Dermis microvascular lymphatic vessel endothelial cell (primary cell): ENCODE measurements around the gene ASXL3. TPM values are rescaled to one million over a fixed set of nuclear protein-coding genes. Genes with fewer than 3 reads are reported as not detected.

ENCODE experiments used
- DNase-seq, 2 donors: peaks; one replicate each; pipeline versions ENCODE4 v3.0.0 to v3.0.0-alpha.2; 2010; ENCODE audit warnings: low read depth in 2 of 2
- total RNA-seq: library from RNA; depleted of rRNA; stranded (reverse); fragments of >200 nt; gene quantifications from 2 replicates; pipeline ENCODE4 v1.2.1, GENCODE V29; 2014

The ASXL3 gene
- 0.13 and 0.76 TPM in 2 replicates for total RNA-seq

DNA sequence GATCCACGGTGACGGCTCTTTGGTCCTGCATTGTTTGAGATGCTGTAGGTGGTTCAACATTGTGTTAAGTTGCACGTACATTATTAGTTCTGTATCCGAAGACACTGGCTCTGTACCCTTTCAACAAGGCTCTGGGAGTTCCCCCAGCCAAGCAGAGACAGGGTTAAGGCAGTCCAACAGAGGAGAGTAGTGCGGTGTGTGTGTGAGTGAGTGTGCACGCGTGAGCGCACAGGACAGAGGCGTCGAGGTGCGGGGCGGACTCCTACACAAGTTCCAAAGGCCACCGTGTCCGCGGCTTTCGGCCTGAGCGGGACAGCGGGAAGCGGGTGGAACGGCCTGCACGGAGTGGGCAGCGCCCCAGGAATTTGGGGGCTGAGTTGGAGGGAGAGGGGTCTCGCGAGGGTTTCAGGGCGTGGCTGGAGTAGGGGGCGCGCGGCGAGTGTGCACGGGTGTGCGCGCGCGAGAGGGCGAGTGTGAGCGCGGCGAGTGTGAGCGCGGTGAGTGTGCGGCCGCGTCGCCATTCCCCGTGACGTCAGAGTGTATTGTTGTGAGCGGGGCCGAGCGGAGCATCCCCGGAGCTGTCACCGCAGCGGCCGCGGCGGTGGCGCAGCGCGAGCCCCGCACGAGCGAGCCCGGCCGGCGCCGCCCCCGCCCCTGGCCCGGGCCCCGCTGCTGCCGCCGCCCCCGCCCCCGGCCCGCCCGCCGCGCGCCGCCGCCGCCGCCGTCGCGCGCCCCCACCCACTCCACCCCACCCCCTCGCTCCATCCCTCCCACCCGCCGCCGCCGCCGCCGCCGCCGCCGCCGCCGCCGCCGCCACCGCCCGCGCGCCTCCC lies at the start of gene ASXL3:
Gene ASXL3 (plus strand): TSS at position 535 of the 833 bp plus-strand sequence. CDS start 413 bp downstream, outside the sequence.
- peak in 1 of 2 donors; percentile 19 for DNase-seq

DNA sequence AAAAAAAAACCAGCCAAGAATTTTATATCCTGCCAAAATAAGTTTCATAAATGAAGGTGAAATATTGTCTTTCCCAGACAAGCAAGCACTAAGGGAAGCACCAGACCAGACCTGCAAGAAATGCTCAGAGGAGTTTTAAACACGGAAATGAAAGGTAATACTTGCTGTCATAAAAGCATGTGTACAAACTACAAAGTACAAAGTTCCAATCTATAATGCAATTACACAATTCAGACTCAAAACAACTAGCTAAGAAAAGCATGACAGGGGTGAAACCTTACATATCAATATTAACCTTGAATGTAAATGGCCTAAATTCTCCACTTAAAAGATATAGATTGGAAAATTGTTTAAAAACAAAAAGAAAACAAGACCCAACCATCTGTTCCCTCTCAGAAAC lies 45.0 kb upstream of the ASXL3 start:
- DNase-seq = no peak

DNA sequence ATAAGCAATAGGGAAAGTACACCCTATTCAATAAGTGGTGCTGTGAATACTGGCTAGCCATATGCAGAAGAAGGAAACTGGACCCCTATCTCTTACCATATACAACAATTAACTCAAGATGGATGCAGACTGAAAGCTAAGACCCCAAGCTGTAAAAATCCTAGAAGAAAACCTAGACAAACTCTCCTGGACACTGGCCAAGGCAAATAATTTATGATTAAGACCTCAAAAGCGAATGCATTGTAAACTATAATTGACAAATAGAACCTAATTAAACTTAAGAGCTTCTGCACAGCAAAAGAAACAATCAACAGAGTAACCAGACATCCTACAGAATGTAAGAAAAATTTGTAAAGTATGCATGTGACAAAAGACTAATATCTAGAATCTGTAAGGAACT lies 41.1 kb upstream of the ASXL3 start:
- DNase-seq = no peak

- no peak for DNase-seq
Measured at GRCh38 chr18:33538418-33539042, 39.5 kb upstream of the ASXL3 start.

GRCh38 chr18:33540392-33540791 lies 37.6 kb upstream of the ASXL3 start:
- DNase-seq = no peak

DNA sequence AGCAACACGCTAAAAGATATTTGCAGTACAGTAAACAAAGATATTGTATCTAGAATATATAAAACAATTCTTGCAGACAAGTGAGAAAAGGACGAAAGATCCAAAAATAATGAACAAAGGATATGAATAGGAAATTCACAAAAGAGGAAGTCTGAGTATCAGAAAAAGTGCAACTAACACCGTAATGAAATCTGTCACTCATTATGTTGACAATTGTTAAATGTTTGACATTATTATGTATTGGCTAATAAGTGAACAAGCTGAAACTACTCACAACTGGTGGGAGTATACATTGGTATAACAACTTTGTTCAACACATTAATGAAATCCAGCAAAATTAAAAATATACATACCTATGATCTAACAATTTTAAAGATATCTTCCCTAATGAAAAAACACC lies 36.7 kb upstream of the ASXL3 start:
- DNase-seq = no peak

GRCh38 chr18:33556846-33557245 lies 21.2 kb upstream of the ASXL3 start:
- DNase-seq = no peak

DNA sequence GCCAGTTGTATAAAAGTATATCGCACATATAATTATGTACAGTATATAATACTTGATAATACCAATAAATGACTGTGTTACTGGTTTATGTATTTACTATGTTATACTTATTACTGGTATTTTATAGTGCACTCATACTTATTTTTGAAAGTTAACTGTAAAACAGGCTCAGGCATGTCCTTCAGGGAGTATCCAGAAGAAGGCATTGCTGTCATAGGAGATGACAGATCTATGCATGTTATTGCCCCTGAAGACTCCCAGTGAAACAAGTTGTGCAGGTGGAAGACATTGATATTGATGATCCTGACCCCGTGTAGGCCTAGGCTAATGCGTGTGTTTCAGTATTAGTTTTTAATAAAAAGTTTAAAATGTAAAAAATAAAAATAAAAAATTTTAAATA lies 20.3 kb upstream of the ASXL3 start:
- no peak for DNase-seq

- DNase-seq = no peak
Measured at GRCh38 chr18:33558529-33558928, 19.5 kb upstream of the ASXL3 start.

DNA sequence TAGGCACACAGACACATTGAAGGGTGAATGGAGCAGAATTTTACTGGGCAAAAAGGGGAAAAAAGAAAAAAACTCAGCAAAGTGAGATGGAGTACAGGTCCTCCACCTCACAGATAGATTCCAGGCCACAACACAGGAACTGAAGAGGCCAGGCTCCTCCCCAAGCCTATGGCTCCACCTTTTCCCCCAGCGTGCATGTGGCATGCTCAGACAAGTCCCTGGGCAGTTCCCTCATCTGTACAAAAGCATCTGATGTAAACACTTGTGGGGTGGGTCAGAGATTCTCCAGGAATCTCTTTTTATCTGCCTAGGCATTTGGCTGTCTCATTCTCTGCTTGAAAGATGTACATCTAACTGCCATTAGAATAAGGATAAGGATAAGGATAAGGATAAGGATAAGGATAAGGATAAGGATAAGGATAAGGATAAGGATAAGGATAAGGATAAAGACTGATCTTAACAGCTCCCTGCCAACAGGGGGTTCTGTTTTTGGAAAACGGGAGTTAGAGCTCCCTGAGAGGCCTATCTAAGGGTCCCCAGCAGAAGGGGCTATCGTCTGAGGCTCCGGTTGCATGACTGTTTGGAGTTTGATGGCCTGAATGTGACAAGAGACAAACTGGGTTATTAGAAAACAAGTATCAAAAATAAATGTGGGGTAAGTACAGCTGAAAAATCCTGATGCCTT lies 17.2 kb upstream of the ASXL3 start:
- DNase-seq = no peak

DNA sequence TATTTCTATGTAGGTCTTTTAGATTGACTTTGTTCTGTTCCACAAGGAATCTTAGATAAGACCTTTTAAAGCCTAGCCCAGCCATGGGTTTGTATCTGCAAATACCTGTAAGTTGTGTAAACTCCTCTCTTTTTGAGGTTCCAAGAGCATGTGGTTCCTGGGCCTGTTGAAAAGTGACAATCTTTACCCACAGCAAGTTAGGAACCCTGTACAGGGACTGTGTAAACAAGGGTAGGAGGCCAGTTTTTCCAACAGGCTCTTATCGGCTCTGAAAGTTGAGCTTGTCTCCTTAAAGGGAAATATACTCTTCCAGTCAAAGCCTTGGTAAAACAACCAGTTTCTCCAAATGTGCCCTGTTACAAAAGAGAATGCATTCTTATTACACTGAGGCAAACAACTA lies 15.3 kb upstream of the ASXL3 start:
- no peak for DNase-seq

GRCh38 chr18:33567705-33568104 lies 10.3 kb upstream of the ASXL3 start:
- DNase-seq = no peak

DNA sequence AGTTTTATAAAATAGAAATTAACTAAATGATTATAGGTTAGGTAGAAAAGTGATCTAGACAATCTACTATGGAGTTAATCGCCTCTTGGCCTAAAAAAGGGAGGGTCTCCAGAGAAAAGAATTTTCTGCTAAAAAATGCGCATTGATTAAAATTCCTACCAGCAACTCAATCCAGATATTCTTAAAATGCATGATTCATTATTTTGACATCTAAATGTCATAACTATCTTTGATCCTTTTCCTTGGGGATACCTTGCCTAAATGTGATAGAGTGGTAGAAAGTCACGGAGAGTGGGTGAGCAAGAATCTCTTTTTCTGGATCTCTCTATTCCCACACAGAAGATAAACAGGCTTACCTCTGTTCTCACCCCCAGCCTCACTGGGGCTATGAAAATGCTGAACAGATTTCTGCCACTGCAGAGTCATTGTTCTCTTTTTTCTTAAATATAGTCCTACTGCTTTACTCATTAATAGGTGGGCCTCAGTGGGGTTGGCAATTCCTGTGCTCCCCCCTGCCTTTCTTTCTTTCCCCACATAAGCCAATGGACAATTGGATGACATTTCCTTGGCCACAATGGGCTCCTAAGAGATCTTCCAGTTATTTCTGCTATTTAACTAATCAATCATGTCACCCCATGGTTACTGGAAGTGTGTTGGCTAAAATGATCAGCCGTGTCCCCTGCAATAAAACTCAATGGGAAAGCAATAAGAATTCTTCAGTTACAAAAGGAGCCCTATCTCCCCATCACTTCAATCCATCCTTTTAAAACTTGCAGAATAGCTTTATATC lies 5.8 kb upstream of the ASXL3 start:
- DNase-seq = no peak

DNA sequence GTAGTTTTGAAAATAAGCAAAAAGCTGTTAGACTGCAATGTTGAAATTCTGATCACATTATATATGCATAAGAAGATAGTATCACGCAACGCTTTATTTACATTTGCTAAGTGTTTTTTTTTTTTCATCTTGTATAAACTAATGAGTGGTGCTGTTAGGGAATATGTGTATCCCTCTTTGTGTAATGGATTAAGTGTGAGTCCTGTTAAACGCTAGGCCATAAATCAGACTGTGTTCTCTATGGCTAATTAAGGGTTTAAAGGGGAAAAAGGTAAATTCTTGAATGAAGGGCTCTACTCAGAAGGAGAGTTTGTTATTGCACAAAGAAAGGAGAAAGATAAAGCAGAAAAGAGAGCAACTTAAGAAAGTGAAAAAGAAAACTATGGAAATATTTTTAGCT lies 4.8 kb upstream of the ASXL3 start:
- DNase-seq = no peak

- no peak for DNase-seq
Measured at GRCh38 chr18:33575451-33575850, 2.6 kb upstream of the ASXL3 start.

- DNase-seq = no peak
Measured at GRCh38 chr18:33576999-33577646, 896 bp upstream of the ASXL3 start.

DNA sequence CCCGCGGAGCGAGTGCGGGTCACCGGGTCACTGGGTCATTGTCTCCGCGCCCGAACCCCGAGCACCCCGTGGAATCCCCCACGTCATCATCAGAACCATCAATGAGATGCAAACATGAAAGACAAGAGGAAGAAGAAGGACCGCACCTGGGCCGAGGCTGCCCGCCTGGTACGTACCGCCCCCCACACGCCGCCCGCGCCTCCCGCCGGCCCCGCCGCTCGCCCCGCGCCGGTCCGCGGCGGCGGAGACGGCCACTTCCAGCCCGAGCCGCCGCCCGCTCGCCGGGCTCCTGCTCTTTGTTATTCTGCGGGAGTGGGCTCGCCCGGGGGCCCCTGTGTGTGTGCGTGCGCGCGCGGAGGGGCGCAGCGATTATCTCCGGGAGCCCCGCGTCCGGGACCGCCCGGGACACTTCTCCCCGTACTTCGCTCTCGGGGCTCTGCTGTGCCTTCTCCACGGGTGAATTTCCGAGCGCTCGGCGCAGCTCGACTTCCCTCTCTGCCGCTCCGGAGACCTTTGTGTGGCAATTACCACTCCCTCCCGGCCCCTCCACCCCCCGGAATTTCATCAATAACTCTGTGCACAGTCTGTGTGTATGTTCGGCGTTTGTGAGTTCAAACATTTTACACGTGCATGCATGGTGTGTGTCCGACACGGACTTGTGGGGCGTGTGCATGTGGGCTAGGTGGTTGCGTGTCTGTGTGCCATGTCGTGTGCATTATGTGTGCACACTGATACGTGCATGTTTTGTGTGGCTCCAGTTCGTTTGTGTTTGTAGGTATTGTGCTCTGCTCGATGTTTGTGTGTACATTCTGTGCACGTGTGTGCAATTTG lies 714 bp downstream of the ASXL3 start:
- peak in 1 of 2 donors; percentile 1 for DNase-seq

DNA sequence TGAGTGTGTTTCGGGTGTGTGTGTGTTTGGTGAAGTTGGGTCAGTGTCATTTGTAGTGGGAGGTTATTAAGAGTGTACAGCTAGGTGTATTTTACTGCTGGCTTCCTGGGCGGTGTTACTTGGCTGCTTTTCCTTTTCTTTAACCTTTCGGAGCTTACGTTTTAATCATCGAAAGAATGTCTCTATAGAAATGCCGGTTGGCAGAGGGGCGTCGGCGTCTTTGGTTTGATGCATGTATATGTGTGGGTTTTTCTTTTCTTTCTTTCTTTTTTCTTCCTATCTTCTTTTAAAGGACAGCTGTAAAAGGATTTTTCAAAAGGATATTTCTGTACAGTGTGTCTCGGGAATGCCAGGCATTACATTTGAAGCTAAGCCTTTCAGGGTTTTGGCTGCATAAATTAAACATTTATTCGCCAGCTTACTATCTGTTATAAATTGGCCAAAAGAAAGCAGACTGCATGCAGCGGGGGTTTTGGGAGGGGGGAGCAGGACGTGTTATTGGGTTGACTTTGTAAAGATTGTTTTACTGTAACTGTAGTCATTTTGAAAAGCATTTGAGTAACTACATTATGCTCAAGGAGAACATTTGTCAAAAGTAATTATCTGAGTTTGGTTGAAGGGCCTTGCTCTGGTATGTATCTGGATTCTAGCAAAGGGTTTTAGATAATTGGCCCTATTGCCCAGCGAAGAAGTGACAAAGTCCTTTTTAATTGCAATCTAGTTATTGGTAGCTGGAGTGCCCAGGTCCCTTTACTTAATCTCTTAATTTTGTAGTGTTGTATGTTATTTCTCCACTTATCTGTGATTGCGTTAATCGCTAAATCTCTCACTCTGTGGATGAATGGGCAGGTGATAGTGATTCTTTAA lies 1.6 kb downstream of the ASXL3 start:
- no peak for DNase-seq

DNA sequence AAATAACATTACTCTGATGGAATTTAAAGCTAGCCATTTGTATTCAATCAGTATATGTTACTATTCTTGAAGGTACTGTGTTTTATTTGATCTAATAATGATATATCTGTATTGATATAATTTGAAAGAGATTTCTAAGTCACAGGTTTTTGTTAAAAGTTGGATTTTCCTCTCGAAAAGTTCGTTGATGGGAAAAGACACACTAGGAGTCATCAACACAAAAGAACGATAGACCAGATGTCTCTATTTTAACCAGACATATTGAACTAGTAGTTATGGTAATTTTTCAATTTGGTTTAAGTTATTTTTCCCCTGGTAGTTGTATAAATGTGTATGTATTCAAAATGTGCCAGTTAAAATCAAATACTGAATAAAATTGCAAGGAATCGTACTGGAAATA lies 2.5 kb downstream of the ASXL3 start:
- no peak for DNase-seq
